Loucy (cell line): ENCODE measurements around the gene NAT16.

Experiments used
- EZH2phosphoT487 ChIP-seq: fragments of 200-600 bp; IDR thresholded peaks from 2 replicates; pipeline ENCODE4 v1.6.1; 2018; ENCODE audit warnings: antibody characterized with exemption, mild to moderate bottlenecking, moderate library complexity, borderline replicate concordance
- TF ChIP-seq, protein P1 (sequence below): fragments of 200-600 bp; sonication (generic); conservative IDR thresholded peaks from 2 replicates; pipeline ENCODE4 v1.5.1; 2014; ENCODE audit warnings: mild to moderate bottlenecking, antibody characterized with exemption, low read length

DNA sequence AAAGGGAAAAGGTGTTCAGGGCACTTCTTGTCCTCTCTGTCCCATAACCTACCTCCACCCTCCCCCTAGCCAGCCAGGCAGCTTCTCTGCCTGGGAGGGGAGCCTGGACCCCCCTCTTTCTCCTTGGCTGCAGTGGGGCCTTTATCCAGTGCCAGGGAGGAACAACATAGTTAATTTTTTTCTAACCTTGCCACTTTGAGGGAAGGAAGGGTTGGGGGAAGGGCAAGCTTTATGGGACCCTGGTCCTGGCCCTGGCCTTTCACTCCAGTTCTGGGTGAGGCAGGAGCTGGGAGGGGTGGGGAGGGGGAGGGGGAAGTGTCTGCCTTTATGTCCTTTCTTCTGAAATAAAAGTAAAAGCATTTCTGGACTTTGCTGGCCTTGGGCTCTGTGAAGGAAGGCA, 19.2 kb downstream of the NAT16 start:
- TF ChIP-seq, protein P1, sequence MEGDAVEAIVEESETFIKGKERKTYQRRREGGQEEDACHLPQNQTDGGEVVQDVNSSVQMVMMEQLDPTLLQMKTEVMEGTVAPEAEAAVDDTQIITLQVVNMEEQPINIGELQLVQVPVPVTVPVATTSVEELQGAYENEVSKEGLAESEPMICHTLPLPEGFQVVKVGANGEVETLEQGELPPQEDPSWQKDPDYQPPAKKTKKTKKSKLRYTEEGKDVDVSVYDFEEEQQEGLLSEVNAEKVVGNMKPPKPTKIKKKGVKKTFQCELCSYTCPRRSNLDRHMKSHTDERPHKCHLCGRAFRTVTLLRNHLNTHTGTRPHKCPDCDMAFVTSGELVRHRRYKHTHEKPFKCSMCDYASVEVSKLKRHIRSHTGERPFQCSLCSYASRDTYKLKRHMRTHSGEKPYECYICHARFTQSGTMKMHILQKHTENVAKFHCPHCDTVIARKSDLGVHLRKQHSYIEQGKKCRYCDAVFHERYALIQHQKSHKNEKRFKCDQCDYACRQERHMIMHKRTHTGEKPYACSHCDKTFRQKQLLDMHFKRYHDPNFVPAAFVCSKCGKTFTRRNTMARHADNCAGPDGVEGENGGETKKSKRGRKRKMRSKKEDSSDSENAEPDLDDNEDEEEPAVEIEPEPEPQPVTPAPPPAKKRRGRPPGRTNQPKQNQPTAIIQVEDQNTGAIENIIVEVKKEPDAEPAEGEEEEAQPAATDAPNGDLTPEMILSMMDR: no peak
- no peak for TF ChIP-seq EZH2phosphoT487
